HG03520 (cell line): Measurements from ENCODE around the gene RNF152.

Source experiments
- ATAC-seq: cut with Tn5 transposase; IDR thresholded peaks from one replicate; pipeline ENCODE4 v1.9.1; 2021; ENCODE audit warnings: mild to moderate bottlenecking, moderate library complexity; ENCODE audit not compliant: unreplicated experiment

RNF152 gene

GRCh38 chr18:61894751-61895524 lies 2.1 kb upstream of the RNF152 start:
- no peak for ATAC-seq

GRCh38 chr18:61893971-61894750 lies 1.4 kb upstream of the RNF152 start:
- peak; percentile 76 for ATAC-seq

- peak; percentile 18 for ATAC-seq
Observed at GRCh38 chr18:61893309-61893970, 633 bp upstream of the RNF152 start.

GRCh38 chr18:61891894-61892293 lies 913 bp downstream of the RNF152 start:
- ATAC-seq = no peak

- ATAC-seq = no peak
Observed at GRCh38 chr18:61891271-61891670, 1.5 kb downstream of the RNF152 start.

- no peak for ATAC-seq
Observed at GRCh38 chr18:61890344-61890743, 2.5 kb downstream of the RNF152 start.

- ATAC-seq = no peak
Observed at GRCh38 chr18:61889541-61889940, 3.3 kb downstream of the RNF152 start.

GRCh38 chr18:61888622-61889021 lies 4.2 kb downstream of the RNF152 start:
- no peak for ATAC-seq

- no peak for ATAC-seq
Observed at GRCh38 chr18:61887838-61888237, 5.0 kb downstream of the RNF152 start.

- ATAC-seq = no peak
Observed at GRCh38 chr18:61883547-61883946, 9.3 kb downstream of the RNF152 start.

GRCh38 chr18:61882296-61883004 lies 10.4 kb downstream of the RNF152 start:
- ATAC-seq = no peak

- ATAC-seq = no peak
Observed at GRCh38 chr18:61876899-61877298, 15.9 kb downstream of the RNF152 start.

GRCh38 chr18:61870151-61870550 lies 22.7 kb downstream of the RNF152 start:
- no peak for ATAC-seq

- ATAC-seq = no peak
Observed at GRCh38 chr18:61869636-61870035, 23.2 kb downstream of the RNF152 start.

- no peak for ATAC-seq
Observed at GRCh38 chr18:61865466-61866175, 27.2 kb downstream of the RNF152 start.

GRCh38 chr18:61861372-61861771 lies 31.4 kb downstream of the RNF152 start:
- ATAC-seq = no peak

- ATAC-seq = no peak
Observed at GRCh38 chr18:61860302-61860701, 32.5 kb downstream of the RNF152 start.

GRCh38 chr18:61859113-61859512 lies 33.7 kb downstream of the RNF152 start:
- ATAC-seq = no peak

GRCh38 chr18:61856678-61857077 lies 36.1 kb downstream of the RNF152 start:
- ATAC-seq = no peak
